Activated effector memory CD4-positive, alpha-beta T cell treated with Interleukin-2 at 50 U/mL for 16 hours (primary cell): ENCODE results near the gene ACKR2.
"Not testable (repeated sequence)": the region's sequence is repeated elsewhere in the genome, so short reads cannot be mapped to it uniquely, and the experiment has no call there.

Source experiments
- DNase-seq: peaks from one replicate; pipeline ENCODE4 v3.0.0-alpha.2; 2020

The ACKR2 gene

DNA sequence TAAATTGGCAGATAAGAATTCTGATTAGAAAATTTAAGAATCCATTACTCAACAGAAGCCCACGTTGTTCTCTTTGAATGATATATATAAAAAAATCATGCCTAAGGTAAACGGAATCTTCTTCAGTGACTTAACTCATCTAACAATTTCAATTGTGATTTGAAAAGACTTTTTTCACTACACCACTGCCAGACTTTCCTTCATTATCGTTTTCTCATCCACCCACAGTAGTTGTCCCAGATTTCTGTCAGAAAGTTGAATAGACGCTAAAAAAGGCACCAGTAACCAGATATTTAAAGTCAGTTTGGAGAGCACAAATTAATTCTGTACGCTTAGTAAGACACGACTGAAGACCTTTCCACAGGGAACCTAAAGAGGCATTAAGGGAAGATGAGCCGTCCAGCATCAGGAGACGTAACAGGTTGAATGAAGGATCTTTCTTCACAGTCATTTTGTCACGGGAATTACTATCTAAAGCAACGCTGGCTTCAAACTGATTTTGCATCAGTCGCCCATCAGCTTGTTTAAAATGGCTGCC, 6.3 kb upstream of the ACKR2 start:
- DNase-seq = no peak

DNA sequence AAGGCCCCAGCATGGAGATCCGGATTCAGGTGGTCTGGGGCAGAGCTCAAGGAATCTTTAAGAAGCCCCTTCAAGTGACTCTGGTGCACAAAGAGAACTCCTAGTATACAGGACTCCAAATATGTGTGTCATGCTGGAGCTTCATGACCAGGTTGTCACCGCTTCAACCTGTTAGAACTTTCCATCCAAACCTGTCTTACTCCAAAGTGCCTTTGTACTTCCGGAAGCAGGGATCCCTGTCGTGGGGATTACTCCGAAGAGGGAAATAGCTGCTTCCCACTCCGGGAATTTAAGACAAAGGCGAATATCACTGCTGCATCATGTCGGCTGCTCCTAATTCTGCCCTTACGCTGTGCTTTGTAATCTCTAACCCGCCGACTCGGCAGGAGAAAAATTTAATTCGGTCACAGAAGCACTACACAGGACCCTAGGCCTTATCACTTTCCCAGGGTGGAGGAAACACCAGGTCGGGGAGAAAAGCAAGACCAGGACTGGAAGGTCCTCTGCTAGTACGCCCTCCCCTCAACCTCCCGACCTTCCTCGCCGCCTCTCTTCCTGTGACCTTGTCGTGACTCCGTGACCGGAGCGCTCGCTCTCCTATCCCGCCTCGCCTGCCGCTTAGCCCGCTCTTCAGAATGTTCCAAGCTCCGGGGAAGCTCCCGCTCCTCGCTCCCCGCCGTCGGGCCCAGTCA, 5.7 kb upstream of the ACKR2 start:
- DNase-seq = no peak

DNA sequence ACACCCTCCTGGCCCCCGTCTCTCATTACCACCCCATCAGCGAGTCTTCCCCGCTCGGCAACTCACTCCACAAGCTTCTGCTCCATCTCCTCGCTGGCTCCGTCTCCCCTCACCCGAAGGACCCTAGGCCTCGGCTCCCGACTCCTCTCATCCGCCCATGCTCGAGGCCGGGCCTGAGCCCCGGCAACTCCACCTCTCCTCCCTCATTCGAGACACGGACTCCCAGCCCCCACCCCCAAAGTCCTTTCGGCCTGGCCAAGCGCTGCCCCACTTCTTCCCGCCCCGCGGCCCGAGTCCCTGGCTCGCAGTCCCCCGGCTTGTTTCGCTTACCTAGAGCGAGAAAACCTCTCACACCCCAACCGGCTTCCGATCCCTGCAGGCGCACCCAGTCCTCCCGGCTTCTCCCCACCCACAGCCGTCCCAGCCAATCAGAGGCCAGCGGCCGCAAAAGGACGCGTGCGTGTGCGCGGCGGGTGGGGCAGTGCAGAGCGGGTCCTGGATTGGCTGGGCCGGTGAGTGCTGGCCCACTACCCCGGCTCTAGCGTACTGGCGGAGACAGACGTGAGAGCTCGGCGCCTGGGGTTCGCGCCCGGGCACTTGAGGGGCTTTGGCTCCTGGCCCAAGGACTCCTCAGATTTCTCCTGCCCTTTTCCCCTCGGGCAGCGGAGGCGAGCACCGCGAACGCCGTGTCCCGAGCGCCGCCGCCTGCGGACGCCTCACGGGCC, 5.0 kb upstream of the ACKR2 start, which contains the start of gene HIGD1A:
Gene HIGD1A (minus strand): TSS at position 385 of the 725 bp plus-strand sequence. CDS start 10,237 bp downstream, outside the sequence.
- peak; percentile 88 for DNase-seq

DNA sequence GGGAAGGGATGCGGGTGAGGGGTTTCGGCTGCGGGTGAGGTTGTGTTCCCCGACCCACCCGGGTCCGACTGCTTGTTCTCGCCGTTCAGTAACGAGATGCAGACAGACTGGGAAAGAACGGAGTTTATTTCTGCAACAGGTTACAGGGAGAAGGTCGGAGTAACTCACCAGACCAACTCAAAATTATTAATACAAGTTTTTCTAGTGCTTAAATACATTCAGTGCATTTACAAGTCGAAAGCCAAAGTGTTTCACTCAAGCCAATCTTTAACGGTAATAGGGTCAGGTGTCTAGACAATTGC, 4.5 kb upstream of the ACKR2 start:
- DNase-seq = no peak

GRCh38 chr3:42805141-42805821, 4.0 kb upstream of the ACKR2 start:
- DNase-seq = no peak

DNA sequence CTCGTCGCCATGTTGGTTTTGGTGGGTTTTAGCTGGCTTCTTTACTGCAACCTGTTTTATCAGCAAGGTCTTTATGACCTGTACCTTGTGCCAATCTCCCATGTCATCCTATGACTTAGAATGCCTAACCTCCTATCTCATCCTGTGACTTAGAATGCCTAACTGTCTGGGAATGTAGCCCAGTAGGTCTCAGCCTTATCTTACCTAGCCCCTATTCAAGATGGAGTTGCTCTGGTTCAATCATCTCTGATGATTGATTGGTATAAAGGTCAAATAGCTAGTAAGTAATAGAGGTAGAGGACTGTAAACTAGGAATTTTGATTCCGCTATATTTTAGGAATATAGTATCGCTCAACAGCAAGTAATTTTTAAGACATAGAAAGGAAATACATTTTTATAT, 1.3 kb upstream of the ACKR2 start:
- no peak for DNase-seq

GRCh38 chr3:42810706-42811105, 1.5 kb downstream of the ACKR2 start:
- DNase-seq = not testable (repeated sequence)

- DNase-seq = not testable (repeated sequence)
Measured at GRCh38 chr3:42811118-42811883, 2.1 kb downstream of the ACKR2 start.

- DNase-seq = no peak
Measured at GRCh38 chr3:42814246-42814645, 5.0 kb downstream of the ACKR2 start.

- DNase-seq = no peak
Measured at GRCh38 chr3:42814914-42815507, 5.8 kb downstream of the ACKR2 start.

GRCh38 chr3:42815826-42816225, 6.6 kb downstream of the ACKR2 start:
- DNase-seq = no peak

GRCh38 chr3:42819351-42819965, 10.2 kb downstream of the ACKR2 start:
- no peak for DNase-seq

GRCh38 chr3:42820746-42821051, 11.5 kb downstream of the ACKR2 start:
- DNase-seq = no peak

- DNase-seq = no peak
Measured at GRCh38 chr3:42822828-42823227, 13.6 kb downstream of the ACKR2 start.

GRCh38 chr3:42823351-42823750, 14.1 kb downstream of the ACKR2 start:
- no peak for DNase-seq

DNA sequence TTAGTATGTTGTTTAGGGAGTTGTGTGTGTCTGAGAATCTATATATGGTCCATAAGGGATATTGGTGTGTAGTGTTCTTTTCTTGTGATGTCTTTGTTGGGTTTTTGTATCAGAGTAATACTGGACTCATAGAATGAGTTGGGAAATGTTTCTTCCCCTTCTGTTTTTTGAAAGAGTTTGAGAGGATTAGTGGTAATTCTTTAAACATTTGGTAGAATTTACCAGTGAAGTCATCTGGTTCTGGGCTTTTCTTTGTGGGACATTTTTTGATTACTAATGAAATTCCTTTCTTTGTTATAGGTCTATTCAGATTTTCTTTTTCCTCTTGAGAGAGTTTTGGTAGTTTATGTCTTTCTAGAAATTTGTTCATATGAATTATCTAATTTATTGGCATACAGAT, 16.9 kb downstream of the ACKR2 start:
- DNase-seq = no peak

GRCh38 chr3:42827023-42827422, 17.8 kb downstream of the ACKR2 start:
- no peak for DNase-seq

DNA sequence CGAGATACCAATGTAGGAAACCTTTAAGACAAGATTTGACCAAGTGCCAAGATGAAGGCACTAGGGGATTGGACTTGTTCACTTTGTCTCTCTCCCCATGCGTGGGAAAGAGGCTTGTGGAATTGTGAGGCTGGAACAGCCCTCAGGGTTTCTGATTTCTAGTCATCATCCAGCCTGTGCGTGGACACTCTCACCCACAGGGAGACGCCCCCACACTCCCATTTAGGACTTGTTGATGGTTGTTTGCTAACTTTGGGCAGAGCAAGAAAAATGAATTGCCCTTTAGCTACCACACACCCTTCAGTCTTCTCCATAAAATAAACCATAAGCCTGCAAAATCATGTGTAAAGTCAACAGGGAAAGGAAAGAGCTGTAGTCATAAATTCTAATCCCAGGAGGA, 18.4 kb downstream of the ACKR2 start:
- no peak for DNase-seq

DNA sequence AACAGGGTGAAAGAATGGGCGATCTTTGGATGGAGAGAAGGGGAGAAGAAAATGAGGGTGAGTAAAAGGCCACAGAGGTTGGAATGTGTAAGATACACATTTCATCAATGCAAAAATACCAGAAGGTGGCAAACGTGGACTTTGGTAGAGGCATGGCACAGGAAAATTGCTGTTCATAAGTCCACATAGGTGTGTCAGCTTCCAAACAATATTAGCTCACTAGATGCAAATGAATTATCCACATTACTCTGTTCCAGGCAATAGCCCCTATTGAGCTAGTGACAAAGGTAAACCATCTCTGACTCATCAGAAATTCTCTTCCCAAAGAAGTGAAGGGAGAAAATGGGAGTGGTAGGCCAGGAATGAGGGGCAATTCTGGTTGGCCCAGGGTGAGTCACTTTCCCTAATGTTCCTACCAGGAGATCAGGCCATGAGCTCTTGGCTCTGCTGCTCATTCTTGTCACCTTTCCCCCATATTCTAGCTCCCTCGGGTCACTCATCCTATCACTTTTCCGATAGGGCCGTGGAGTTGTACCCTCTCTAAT, 19.9 kb downstream of the ACKR2 start:
- no peak for DNase-seq

DNA sequence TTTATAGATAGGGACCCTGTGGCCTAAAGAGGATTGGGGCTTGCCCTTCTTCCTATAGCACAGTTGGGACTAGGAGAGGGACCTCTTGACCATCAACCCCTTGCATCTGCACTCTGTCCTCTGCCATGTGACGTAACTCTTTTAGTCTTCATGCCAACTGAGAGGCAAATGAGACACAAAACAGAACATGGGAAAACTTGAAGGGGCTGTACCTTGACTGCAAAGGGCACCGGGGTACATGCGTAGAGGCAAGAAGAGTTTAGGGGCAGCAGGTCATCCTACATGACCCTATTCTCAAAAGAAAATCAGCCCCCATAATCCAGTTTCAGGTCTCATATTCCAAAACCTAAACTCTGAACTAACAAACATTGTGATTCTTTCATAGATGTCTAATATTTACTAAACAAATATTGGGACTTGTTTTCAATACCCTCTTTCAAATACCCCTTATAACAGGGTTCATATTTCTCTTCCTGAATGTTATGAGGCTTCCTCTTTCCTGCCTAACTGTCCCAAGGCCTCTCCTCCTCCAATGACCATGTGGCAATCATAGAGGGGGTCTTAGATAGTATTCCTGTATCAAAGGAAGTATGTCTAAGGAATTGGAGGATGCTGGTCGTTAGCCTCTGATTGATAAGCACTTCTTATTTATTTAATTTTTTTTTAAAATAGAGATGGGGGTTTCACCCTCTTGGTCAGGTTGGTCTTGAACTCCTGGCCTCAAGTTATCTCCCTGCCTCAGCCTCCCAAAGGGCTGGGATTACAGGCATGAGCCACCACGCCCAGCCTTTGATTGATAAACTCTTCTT, 20.6 kb downstream of the ACKR2 start:
- no peak for DNase-seq
